ENCODE data around the gene KTI12.

- no peak for TF ChIP-seq CTCF (IDR thresholded peaks at IDR 0.05)
- TF ChIP-seq SIN3A (IDR thresholded peaks at IDR 0.05; ENCODE audit: borderline replicate concordance, low read depth, low read length), result no peak
- no peak for TF ChIP-seq EP300 (IDR thresholded peaks at IDR 0.05; ENCODE audit: borderline replicate concordance in 1 of 2, low read depth in 1 of 2, low read length in 1 of 2)
- TF ChIP-seq IRF3 (IDR thresholded peaks at IDR 0.05; ENCODE audit: low read depth, low read length), result no peak
- TF ChIP-seq USF2 (IDR thresholded peaks at IDR 0.05; ENCODE audit: borderline replicate concordance, low read depth, low read length), result no peak
- no peak for TF ChIP-seq MAX (IDR thresholded peaks at IDR 0.05; ENCODE audit: low read depth)
Measured at GRCh38 chr1:51990478-51990965, 43.1 kb downstream of the KTI12 start, which contains the start of gene RAB3B.

Data from SK-N-SH (cell line).